HEK293T (cell line): ENCODE data around the gene PEX13.

Experiments
- BHLHE40 ChIP-seq: fragments of 450-650 bp; IDR thresholded peaks from 2 replicates; pipeline ENCODE4 v1.6.1; 2016; ENCODE audit warnings: mild to moderate bottlenecking, moderate library complexity, borderline replicate concordance
- ELF4 ChIP-seq: fragments of 450-650 bp; IDR thresholded peaks from 2 replicates; pipeline ENCODE4 v1.6.1; 2017; ENCODE audit warnings: antibody characterized with exemption
- FOXK2 ChIP-seq: fragments of 450-650 bp; IDR thresholded peaks from 2 replicates; pipeline ENCODE4 v1.6.1; 2016; ENCODE audit warnings: mild to moderate bottlenecking
- FOXM1 ChIP-seq: fragments of 450-650 bp; IDR thresholded peaks from 2 replicates; pipeline ENCODE4 v1.6.1; 2017; ENCODE audit warnings: mild to moderate bottlenecking, borderline replicate concordance
- NFRKB ChIP-seq: fragments of 450-650 bp; IDR thresholded peaks from 2 replicates; pipeline ENCODE4 v1.6.1; 2016; ENCODE audit warnings: mild to moderate bottlenecking, moderate library complexity
- TARDBP ChIP-seq: fragments of 450-650 bp; IDR thresholded peaks from 2 replicates; pipeline ENCODE4 v1.6.1; 2016

- TF ChIP-seq FOXM1 = no peak
- TF ChIP-seq TARDBP = no peak
- no peak for TF ChIP-seq ELF4
- no peak for TF ChIP-seq FOXK2
- no peak for TF ChIP-seq NFRKB
- TF ChIP-seq BHLHE40 = no peak
These were observed 38.0 kb downstream of the PEX13 start for GRCh38 chr2:61055557-61055956.
